IPS DF 19.7 (cell line): ENCODE measurements around the gene CDHR2.
"Not testable (repeated sequence)": the region's sequence is repeated elsewhere in the genome, so short reads cannot be mapped to it uniquely, and the experiment has no call there.

Experiments
- DNase-seq: peaks from one replicate; pipeline ENCODE4 v3.0.0-alpha.2; 2013; ENCODE audit warnings: low read depth, low spot score

The CDHR2 gene

DNA sequence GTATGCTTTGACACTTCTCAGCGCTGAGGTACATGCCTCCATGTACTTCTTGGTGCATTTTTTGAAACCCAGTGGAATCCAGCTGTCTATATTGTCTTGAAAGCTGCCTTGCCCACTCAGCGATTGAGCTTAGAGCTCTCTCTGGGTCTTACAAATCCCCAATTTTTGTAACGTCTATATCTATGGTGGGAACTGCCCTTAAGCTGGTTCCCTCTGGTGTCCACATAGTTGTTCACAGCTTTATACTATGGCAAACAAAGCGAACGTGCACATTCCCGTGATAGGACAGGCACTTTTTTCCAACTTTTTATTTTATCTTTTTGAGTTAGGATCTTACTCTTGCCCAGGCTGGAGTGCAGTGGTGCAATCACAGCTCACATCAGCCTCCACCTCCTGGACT, 20.9 kb downstream of the CDHR2 start:
- DNase-seq, result no peak

DNA sequence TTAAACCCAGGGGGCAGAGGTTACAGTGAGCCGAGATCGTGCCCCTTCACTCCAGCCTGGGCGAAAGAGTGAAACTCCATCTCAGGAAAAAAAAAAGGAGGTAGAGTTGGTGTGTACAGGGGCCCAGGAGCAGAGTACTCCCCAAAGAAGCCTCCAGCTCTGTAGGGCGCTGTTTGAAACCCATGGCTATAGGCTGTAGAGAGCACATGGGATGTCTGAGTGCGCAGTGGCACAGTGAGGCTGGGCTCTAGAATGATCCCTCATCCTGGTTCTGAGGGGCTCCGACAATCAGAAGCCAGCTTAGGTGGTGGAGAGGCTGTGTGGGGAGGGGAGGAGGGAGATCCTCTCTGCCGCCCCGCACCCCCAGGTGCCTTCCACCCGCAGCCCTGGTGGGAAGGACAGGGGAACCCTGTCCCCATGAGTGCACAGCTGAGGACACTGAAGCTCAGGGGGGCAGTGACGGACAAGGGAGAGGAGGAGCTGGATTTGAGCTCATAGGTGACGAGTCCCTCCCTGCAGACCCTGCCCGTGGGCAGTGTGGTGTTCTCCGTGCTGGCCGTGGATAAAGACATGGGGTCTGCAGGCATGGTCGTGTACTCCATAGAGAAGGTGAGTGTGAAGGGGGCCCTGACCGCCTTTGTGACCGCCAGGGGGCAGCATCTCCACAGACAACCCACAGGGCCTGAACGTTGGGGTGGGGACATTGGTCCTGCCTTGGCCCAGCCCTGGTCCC, 24.6 kb downstream of the CDHR2 start:
- DNase-seq, result no peak

DNA sequence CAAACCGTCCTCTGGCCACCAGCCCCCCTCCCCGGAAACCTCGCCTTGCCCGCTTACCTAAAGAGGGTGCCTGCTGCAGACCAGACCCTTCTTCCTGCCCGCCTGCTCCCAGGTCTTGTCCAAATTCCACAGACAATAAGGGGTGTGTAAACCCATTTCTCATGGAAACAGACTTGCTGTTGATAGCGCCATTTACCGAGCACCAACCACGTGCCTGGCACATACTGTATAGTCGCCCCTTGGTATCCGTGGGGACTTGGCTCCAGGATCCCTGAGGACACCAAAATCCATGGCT, 25.1 kb downstream of the CDHR2 start:
- DNase-seq, result no peak

- DNase-seq, result no peak
These were observed 25.9 kb downstream of the CDHR2 start for GRCh38 chr5:176575066-176575465.

GRCh38 chr5:176575488-176576422, 26.6 kb downstream of the CDHR2 start:
- DNase-seq, result no peak

DNA sequence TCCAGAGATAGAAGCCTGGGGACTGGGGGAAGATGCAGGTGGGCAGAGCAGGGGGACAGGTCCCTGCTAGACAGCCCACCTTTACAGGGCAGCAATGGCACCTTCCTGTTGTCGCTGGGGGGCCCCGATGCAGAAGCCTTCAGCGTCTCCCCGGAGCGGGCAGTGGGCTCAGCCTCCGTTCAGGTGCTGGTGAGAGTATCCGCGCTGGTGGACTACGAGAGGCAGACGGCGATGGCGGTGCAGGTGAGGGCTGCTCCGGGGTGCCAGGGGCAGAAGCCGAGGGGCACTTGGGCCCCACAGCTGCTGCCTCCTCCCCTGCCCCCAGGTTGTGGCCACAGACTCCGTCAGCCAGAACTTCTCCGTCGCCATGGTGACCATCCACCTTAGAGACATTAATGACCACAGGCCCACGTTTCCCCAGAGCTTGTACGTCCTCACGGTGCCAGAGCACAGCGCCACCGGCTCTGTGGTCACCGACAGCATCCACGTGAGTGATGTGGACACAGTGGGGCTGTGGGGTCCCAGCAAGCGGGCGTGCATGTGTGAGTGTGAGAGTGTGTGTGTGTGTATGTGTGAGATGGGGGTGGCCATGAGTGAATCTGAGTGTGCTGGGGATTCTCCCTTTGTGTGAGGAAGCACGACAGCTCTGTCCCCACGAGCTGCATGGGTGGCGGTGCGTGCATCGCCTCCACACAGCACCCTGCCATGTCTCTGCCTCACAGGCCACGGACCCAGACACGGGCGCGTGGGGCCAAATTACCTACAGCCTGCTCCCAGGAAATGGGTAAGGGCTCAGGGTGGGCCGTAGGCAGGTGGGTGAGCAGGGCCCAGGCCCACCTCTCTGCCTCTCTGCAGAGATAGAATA, 28.4 kb downstream of the CDHR2 start:
- no peak for DNase-seq

DNA sequence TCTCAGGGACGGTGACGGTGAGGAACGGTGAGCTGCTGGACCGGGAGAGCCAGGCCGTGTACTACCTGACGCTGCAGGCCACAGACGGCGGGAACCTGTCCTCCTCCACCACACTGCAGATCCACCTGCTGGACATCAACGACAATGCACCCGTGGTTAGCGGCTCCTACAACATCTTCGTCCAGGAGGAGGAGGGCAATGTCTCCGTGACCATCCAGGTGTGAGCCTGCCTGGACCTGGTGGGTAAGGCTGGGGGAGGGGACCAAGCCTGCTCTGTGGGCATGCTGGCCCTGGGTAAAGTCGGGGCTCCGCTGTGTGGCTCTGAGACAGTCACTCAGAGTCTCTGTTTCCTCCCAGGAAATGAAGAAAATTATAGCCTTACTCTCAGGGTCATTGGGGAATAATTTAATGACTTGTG, 29.3 kb downstream of the CDHR2 start:
- DNase-seq, result peak; percentile 85

GRCh38 chr5:176579323-176579722, 30.2 kb downstream of the CDHR2 start:
- no peak for DNase-seq

GRCh38 chr5:176581361-176581760, 32.2 kb downstream of the CDHR2 start:
- DNase-seq, result no peak

- no peak for DNase-seq
These were observed 33.9 kb downstream of the CDHR2 start for GRCh38 chr5:176583076-176583475.

DNA sequence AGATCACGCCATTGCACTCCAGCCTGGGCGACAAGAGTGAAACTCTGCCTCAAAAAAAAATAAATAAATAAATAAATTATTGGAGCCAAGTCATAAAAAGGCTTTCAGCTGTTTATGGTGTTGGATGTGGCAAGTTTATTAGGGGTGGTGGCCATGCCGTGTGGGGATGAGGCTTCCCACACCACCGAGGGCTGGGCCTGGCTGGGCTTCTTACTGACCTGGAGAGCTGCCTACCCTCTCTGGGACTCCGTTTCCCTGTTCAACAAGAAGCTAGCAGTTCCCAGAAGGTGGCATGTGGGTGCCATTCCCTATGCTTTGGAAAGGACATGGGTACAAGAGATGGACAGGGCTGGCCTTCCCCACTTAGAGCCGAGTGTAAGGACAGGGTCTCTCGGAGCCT, 38.3 kb downstream of the CDHR2 start:
- DNase-seq, result no peak

- DNase-seq, result no peak
These were observed 39.2 kb downstream of the CDHR2 start for GRCh38 chr5:176588297-176588696.

GRCh38 chr5:176589039-176589769, 40.1 kb downstream of the CDHR2 start:
- DNase-seq, result no peak

DNA sequence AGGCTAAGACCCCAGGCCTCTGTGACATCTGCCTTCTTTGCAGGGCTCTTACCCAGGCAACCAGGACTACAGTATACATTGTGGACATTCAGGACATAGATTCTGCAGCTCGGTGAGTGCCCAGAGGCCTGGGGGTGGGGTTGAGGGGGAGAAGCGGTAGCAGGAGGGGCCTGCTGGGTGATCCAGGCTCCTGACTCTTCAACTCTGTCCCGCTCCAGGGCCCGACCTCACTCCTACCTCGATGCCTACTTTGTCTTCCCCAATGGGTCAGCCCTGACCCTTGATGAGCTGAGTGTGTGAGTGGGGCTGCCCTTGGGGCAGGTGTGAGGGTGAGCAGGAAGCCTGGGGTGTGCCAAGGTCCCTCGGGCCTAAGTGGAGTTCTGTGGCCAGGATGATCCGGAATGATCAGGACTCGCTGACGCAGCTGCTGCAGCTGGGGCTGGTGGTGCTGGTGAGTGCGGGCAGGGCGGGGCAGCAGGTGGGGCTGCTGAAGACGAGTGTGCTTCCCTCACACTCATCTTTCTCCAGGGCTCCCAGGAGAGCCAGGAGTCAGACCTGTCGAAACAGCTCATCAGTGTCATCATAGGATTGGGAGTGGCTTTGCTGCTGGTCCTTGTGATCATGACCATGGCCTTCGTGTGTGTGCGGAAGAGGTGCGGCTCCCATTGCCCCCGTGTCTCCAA, 41.0 kb downstream of the CDHR2 start:
- no peak for DNase-seq

- DNase-seq, result not testable (repeated sequence)
These were observed 42.5 kb downstream of the CDHR2 start for GRCh38 chr5:176591667-176592066.

DNA sequence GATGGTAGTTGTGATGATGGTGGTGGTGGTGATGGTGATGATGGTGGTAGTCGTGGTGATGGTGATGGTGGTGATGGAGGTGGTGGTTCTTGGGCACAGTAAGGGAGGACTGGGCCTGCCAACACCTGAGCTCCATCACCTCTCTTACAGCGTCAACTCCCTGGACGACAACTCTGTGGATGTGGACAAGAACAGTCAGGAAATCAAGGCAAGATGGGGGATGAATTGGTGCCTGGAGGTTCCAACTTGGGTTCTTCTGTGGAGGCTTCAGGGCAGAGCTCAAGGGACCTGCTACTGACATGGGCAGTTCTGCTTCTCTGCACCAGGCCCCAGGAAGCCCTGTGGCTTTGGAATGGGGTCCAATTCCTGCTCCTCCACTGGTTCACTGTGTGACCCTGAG, 43.4 kb downstream of the CDHR2 start:
- DNase-seq, result no peak

DNA sequence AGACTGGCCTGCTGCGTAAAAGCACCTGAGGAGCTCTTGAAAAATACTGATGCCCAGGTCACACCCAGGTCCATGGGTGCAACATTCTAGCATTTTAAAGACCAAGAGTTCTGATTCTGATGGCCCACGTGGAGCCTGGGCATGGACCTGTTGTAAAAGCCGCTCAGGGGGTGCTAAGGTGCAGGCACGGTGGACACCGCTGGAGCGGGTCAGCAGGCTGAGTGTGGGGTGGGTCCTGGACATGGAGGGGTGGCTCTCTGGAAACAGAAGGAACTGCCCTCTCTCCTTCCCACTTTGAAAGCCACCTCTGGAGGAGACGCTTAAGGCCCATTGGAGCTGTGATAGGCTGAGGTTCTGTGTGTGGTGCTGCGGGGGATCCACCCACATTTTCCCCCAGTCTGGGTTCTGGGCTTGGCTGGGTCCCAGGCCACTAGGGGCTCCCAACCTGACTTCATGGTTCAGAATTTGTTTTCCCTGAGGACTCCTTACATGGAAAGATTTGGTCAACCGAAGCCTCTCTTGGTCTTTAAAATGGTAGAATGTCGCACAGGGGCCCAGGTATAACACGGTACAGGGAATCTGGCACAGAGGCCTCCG, 44.2 kb downstream of the CDHR2 start:
- no peak for DNase-seq

DNA sequence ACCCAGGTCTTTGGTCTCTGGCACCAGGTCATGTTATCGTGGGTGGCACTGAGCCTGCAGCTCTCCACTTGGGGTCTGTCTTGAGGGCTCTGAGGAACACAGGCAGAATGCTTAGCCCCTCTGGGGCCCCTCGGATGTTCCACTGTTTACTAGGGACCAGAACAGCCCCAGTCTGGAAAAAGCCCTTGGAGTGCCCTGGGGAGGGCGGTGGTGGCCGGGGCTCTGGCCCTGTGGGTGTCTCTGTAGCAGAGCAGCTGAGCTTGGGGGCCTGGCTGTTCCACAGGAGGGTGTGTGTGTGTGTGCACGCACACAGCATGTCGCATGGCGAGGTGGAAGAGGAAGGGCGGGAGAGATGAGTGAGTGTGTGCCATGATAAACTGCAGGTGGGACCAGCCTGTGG, 45.4 kb downstream of the CDHR2 start:
- no peak for DNase-seq

- DNase-seq, result no peak
These were observed 46.3 kb downstream of the CDHR2 start for GRCh38 chr5:176595386-176595943.

DNA sequence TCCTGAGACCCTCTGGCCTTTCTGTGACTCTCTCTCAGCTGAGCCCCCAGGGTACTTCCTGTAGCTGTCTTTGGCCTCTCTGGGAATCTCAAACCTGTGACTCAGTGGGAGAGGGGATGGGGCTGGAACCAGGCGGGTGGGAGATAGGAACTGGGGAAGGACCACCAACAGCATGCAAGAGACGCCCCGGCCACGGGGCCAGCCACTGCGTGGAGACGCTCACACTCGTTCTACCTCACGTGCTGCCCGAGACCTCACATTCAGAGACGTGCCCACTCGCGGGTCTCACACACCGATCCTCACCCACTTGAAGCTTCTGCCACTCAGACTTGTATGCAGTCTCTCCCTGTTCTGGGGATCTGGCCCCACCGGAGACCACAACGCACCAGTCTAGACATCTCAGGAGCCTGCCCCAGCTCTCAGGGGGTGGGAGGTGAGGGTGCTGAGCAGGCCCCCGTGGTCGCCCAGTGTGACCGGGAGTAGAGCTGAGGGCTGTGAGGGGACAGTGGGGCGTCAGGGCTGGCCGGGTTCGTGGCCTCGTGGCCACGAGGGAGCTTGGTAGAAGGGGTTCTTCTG, 47.0 kb downstream of the CDHR2 start:
- no peak for DNase-seq
